HCT116 (cell line): Measurements from ENCODE around the gene POMGNT2. TPM values are rescaled to one million over a fixed set of nuclear protein-coding genes. Genes with fewer than 3 reads are reported as not detected.

ENCODE experiments used
- ATAC-seq: fragments of 200-7000 bp; cut with Tn5 transposase; 2 replicates; pipeline ENCODE4 v1.9.1; 2020; ENCODE audit warnings: mild to moderate bottlenecking, moderate library complexity
- BruUV-seq: library from RNA; stranded (reverse); fragments of 400-500 nt; replicated peaks from 2 replicates; lab custom pipeline; 2021; lab: Mats Ljungman, UMichigan
- CTCF ChIA-PET: fragments of 300-600 bp; sonication (Branson Sonifier 250); formaldehyde crosslinking; loops from one replicate; lab custom pipeline; 2021; ENCODE audit warnings: antibody characterized with exemption; lab: Charles Lee
- POLR2A ChIA-PET: fragments of 300-600, 350-600 bp; sonication (Branson Sonifier 250); formaldehyde crosslinking; loops from one replicate; lab custom pipeline; 2021; ENCODE audit warnings: antibody characterized with exemption; lab: Charles Lee
- RAD21 ChIA-PET, 2 experiments: fragments of 300-600 bp; sonication (Branson Sonifier 250); formaldehyde crosslinking; loops; one replicate each; lab custom pipeline; 2023; ENCODE audit warnings: low total read pairs in 2 of 2; ENCODE audit not compliant: uncharacterized antibody in 2 of 2, unreplicated experiment in 2 of 2, low non-redundant PET in 1 of 2; lab: Charles Lee
- DNase-seq: peaks from one replicate; pipeline ENCODE4 v3.0.0-alpha.2; 2010; ENCODE audit warnings: low read depth, low spot score
- H2AFZ ChIP-seq: fragments of 200-600 bp; shearing (Covaris generic), sonication (generic); 2 replicates; pipeline ENCODE4 v1.6.1; 2017; ENCODE audit warnings: low read depth, mixed run types, mixed read lengths, antibody characterized with exemption, low read length; ENCODE audit not compliant: poor library complexity, severe bottlenecking
- H3K27ac ChIP-seq: 2 replicates; pipeline ENCODE4 v1.5.1; 2012; ENCODE audit warnings: low read depth, low read length
- H3K27me3 ChIP-seq: fragments of 200-600 bp; sonication (generic); 2 replicates; pipeline ENCODE4 v1.6.1; 2016; ENCODE audit warnings: mixed run types, low read length, mixed read lengths; ENCODE audit not compliant: insufficient read depth
- H3K36me3 ChIP-seq, 2 experiments: fragments of 200-500 bp in 1 of 2; fragments of 200-600 bp in 1 of 2; sonication (Bioruptor generic) in 1 of 2; sonication (generic) in 1 of 2; 2 replicates each; pipeline versions ENCODE4 v1.5.1 to v1.6.1; 2014 to 2016; ENCODE audit warnings: low read length in 2 of 2, inconsistent platforms in 1 of 2, mixed read lengths in 1 of 2, mixed run types in 1 of 2; ENCODE audit not compliant: insufficient read depth in 2 of 2, control insufficient read depth in 1 of 2
- H3K4me1 ChIP-seq, 2 experiments: fragments of 200-600 bp in 1 of 2; sonication (generic) in 1 of 2; 2 replicates each; pipeline versions ENCODE4 v1.5.1 to v1.6.1; 2012 to 2017; ENCODE audit warnings: low read length in 2 of 2, inconsistent platforms in 1 of 2, mild to moderate bottlenecking in 1 of 2, mixed read lengths in 1 of 2, mixed run types in 1 of 2, moderate library complexity in 1 of 2; ENCODE audit not compliant: insufficient read depth in 2 of 2, control insufficient read depth in 1 of 2
- H3K4me2 ChIP-seq: fragments of 200-600 bp; sonication (generic); 2 replicates; pipeline ENCODE4 v1.6.1; 2017; ENCODE audit warnings: mixed run types, low read length, mixed read lengths
- H3K4me3 ChIP-seq, 2 experiments: fragments of 200-600 bp in 1 of 2; sonication (generic) in 1 of 2; replicated peaks in 1 of 2; 2 replicates each; pipeline ENCODE4 v1.5.1; 2011 to 2016; ENCODE audit warnings: low read length in 2 of 2, control low read depth in 1 of 2, low read depth in 1 of 2, mild to moderate bottlenecking in 1 of 2, mixed read lengths in 1 of 2, mixed run types in 1 of 2
- H3K79me2 ChIP-seq: fragments of 200-600 bp; sonication (generic); 2 replicates; pipeline ENCODE4 v1.6.1; 2017; ENCODE audit warnings: mild to moderate bottlenecking, mixed run types, low read length, moderate library complexity, mixed read lengths; ENCODE audit not compliant: insufficient read depth
- H3K9ac ChIP-seq: fragments of 200-600 bp; sonication (generic); 2 replicates; pipeline ENCODE4 v1.6.1; 2016; ENCODE audit warnings: low read length, mixed read lengths
- H3K9me2 ChIP-seq: fragments of 200-600 bp; sonication (generic), shearing (Covaris generic); 2 replicates; pipeline ENCODE4 v1.6.1; 2017; ENCODE audit warnings: mixed run types, mild to moderate bottlenecking, moderate library complexity; ENCODE audit not compliant: insufficient read depth
- H3K9me3 ChIP-seq, 2 experiments: fragments of 200-500 bp in 1 of 2; fragments of 200-600 bp in 1 of 2; sonication (Bioruptor generic) in 1 of 2; sonication (generic) in 1 of 2; 2 replicates each; pipeline ENCODE4 v1.6.1; 2014 to 2017; ENCODE audit warnings: low read length in 2 of 2, mixed read lengths in 2 of 2, inconsistent platforms in 1 of 2, low read depth in 1 of 2, mild to moderate bottlenecking in 1 of 2, mixed run types in 1 of 2, moderate library complexity in 1 of 2; ENCODE audit not compliant: control insufficient read depth in 1 of 2, insufficient read depth in 1 of 2
- H4K20me1 ChIP-seq: fragments of 200-600 bp; sonication (generic), shearing (Covaris generic); 2 replicates; pipeline ENCODE4 v1.6.1; 2017; ENCODE audit warnings: mixed run types, mild to moderate bottlenecking, moderate library complexity; ENCODE audit not compliant: insufficient read depth
- CTCF ChIP-seq, 3 experiments: fragments of 200-600 bp in 1 of 3; sonication (generic) in 1 of 3; IDR thresholded peaks in 2 of 3; conservative IDR thresholded peaks in 1 of 3; 2 replicates each; pipeline ENCODE4 v1.5.1; 2012 to 2017; ENCODE audit warnings: low read depth in 2 of 3, low read length in 2 of 3, antibody characterized with exemption in 1 of 3, borderline replicate concordance in 1 of 3, control low read depth in 1 of 3, mild to moderate bottlenecking in 1 of 3, mixed read lengths in 1 of 3, mixed run types in 1 of 3, moderate library complexity in 1 of 3; ENCODE audit not compliant: insufficient read depth in 1 of 3
- POLR2A ChIP-seq: IDR thresholded peaks from 2 replicates; pipeline ENCODE4 v1.7.0; 2011; ENCODE audit warnings: borderline replicate concordance; ENCODE audit not compliant: insufficient read depth, insufficient read length; ENCODE audit errors: extremely low read depth
- ZBTB33 ChIP-seq: IDR thresholded peaks from 2 replicates; pipeline ENCODE4 v1.6.1; 2011; ENCODE audit warnings: mild to moderate bottlenecking, low read length, moderate library complexity; ENCODE audit not compliant: insufficient replicate concordance; ENCODE audit errors: extremely low read depth
- ZFX ChIP-seq: fragments of 450-650 bp; IDR thresholded peaks from 2 replicates; pipeline ENCODE4 v1.6.1; 2017
- ZNF274 ChIP-seq: fragments of 200-500 bp; sonication (Bioruptor generic); IDR thresholded peaks from 2 replicates; pipeline ENCODE4 v1.6.1; 2014; ENCODE audit warnings: mild to moderate bottlenecking, low read depth, low read length, inconsistent platforms
- intact Hi-C: fragments of 100-400 bp; cut with micrococcal nuclease; formaldehyde crosslinking; loops from 2 replicates; pipeline ENCODE4 v1.10.0; 2022
- total RNA-seq: library from RNA; stranded (reverse); gene quantifications from one replicate; pipeline ENCODE4 v1.2.1, GENCODE V29; 2021; ENCODE audit not compliant: unreplicated experiment
- TF ChIP-seq, protein P1 (sequence below): IDR thresholded peaks from 2 replicates; pipeline ENCODE4 v1.6.1; 2012

The POMGNT2 gene
- total RNA-seq, 1 experiment from 2014 or later: 21.6 TPM

DNA sequence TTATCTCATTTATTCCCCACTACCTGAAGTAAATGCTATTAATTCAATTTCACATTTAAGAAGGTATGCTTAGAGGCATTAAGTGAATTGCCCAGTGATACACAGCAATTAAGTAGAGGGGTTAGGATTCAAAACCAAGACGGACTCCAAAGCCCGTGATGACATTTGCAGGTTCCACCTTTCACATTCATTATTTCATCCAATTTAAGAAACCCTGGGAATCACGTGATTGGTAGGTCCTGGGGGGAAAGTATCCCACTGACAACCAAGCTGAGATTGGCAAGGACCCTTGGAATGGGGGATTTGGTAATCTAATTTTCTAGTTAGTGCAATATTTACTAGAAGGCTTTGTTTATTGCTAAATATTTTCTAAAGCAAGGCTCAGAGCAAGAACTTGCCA is 1.8 kb downstream of the POMGNT2 start:
- peak overlapping the region; percentile 95; the same call in 1 of the 2 replicates for H3K4me2 ChIP-seq
- ATAC-seq (no peak), DNase-seq (no peak)
- intact Hi-C loops: loop anchor here (5.0 kb wide), 1 partner anchor 527 kb away; no protein-coding TSS in a partner anchor
- no peak overlapping the region for H3K4me3 ChIP-seq
- POLR2A ChIA-PET: no interaction called here
- no peak overlapping the region for H3K27ac ChIP-seq
- H3K9me2 ChIP-seq: no peaks in the 10 kb centered on the region
- peaks cover 52% of the 10 kb centered on the region for H3K79me2 ChIP-seq
- no peak overlapping the region for H2AFZ ChIP-seq
- RAD21 ChIA-PET: no interaction called here
- no peaks in the 10 kb centered on the region for H3K9me3 ChIP-seq
- CTCF ChIA-PET: no interaction called here
- H3K36me3 ChIP-seq: no peaks in the 10 kb centered on the region
- peaks cover 0 to 15% of the 10 kb centered on the region in 2 experiments; a peak in 2 of 4 replicates for H3K4me1 ChIP-seq
- TF ChIP-seq CTCF (IDR thresholded peaks at IDR 0.05 in 2 of 3, conservative IDR thresholded peaks at IDR 0.05 in 1 of 3; ENCODE audit: borderline replicate concordance in 1 of 3, insufficient read depth in 1 of 3, low read depth in 2 of 3, low read length in 2 of 3): no peak
- TF ChIP-seq POLR2A: no peak
- TF ChIP-seq, protein P1, sequence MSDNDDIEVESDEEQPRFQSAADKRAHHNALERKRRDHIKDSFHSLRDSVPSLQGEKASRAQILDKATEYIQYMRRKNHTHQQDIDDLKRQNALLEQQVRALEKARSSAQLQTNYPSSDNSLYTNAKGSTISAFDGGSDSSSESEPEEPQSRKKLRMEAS: no peak
- no peak for TF ChIP-seq ZBTB33
- TF ChIP-seq ZFX: no peak
- TF ChIP-seq ZNF274: no peak
- TF ChIP-seq, all 23 proteins: peak for 0
- Histone ChIP-seq H3K27me3 (no peaks in the 10 kb centered on the region), H4K20me1 (no peaks in the 10 kb centered on the region), H3K9ac (no peak overlapping the region)
- BruUV-seq: no TSS peak
